ENCODE data around the gene FSHR.

FSHR gene

DNA sequence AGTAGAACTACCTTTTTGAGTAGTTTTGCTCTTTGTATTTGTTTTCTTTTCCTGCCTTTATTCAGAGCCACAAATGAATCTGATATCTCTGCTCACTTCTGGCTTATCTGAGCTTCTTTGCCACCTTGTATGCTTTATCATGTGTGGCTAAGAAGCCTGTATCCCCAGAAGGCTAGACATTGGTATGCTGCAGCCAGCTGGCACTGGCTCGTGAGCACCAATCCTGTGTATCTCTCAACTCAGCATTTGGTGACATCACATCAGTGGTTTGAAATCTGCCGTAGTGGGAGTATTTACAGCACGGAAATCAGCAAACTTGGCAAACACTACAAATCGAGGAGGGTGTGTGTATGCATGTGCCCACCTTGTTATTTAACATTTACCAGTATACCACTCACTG, 215.1 kb downstream of the FSHR start:
- peaks cover 3% of the 10 kb centered on the region for H3K9me3 Mint-ChIP-seq
- DNase-seq (ENCODE audit: low spot score in 2 of 2): no peak
- H3K4me1 Mint-ChIP-seq: no peaks in the 10 kb centered on the region
- no peak overlapping the region for H3K27ac Mint-ChIP-seq
- H3K36me3 Mint-ChIP-seq: no peaks in the 10 kb centered on the region
- no peak overlapping the region for H3K4me3 Mint-ChIP-seq
- no peak for ATAC-seq

- Mint-ChIP-seq H3K9me3 (peaks cover 3% of the 10 kb centered on the region), H3K4me1 (no peaks in the 10 kb centered on the region), H3K36me3 (no peaks in the 10 kb centered on the region), H3K4me3 (no peak overlapping the region), H3K27ac (no peak overlapping the region)
- no peak for ATAC-seq
- no peak for DNase-seq (ENCODE audit: low spot score in 2 of 2)
Measured at GRCh38 chr2:48938231-48938630, 216.1 kb downstream of the FSHR start.

- no peak overlapping the region for H3K4me3 Mint-ChIP-seq
- DNase-seq (ENCODE audit: low spot score in 2 of 2): no peak
- peaks cover 3% of the 10 kb centered on the region for H3K9me3 Mint-ChIP-seq
- H3K36me3 Mint-ChIP-seq: no peaks in the 10 kb centered on the region
- no peak overlapping the region for H3K27ac Mint-ChIP-seq
- no peaks in the 10 kb centered on the region for H3K4me1 Mint-ChIP-seq
- ATAC-seq: no peak
Measured at GRCh38 chr2:48934807-48935206, 219.5 kb downstream of the FSHR start.

- ATAC-seq (no peak), DNase-seq (ENCODE audit: low spot score in 2 of 2) (no peak)
- Mint-ChIP-seq H3K9me3 (peaks cover 3% of the 10 kb centered on the region), H3K4me3 (no peak overlapping the region), H3K36me3 (no peaks in the 10 kb centered on the region), H3K4me1 (no peaks in the 10 kb centered on the region), H3K27ac (no peak overlapping the region)
Measured at GRCh38 chr2:48933828-48934497, 220.4 kb downstream of the FSHR start.

DNA sequence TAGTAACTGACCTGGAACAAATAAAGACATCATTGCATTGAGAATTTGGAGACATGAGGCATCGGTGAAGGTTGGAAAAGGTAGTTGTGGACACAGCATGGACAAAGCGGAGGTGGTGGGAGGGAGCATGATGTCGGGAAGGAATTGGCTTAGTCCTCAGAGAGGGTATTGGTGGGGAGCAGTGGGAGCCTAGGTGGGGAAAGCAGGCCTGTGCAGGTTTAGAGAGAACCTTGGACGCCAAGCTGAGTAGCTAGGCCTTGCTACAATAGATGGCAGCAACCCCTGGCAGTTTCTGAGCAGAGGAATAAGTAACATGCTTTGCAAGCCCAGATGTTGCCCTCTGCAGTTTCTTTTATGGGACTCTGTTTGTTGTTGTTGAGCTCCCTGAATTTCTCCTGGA, 221.6 kb downstream of the FSHR start:
- no peak for ATAC-seq
- H3K27ac Mint-ChIP-seq: no peak overlapping the region
- no peaks in the 10 kb centered on the region for H3K36me3 Mint-ChIP-seq
- no peaks in the 10 kb centered on the region for H3K9me3 Mint-ChIP-seq
- H3K4me1 Mint-ChIP-seq: no peaks in the 10 kb centered on the region
- no peak for DNase-seq (ENCODE audit: low spot score in 2 of 2)
- no peak overlapping the region for H3K4me3 Mint-ChIP-seq

- H3K4me1 Mint-ChIP-seq: no peaks in the 10 kb centered on the region
- no peaks in the 10 kb centered on the region for H3K36me3 Mint-ChIP-seq
- H3K9me3 Mint-ChIP-seq: no peaks in the 10 kb centered on the region
- no peak overlapping the region for H3K27ac Mint-ChIP-seq
- DNase-seq (ENCODE audit: low spot score in 2 of 2) (no peak), ATAC-seq (no peak)
- no peak overlapping the region for H3K4me3 Mint-ChIP-seq
Measured at GRCh38 chr2:48929571-48930301, 224.6 kb downstream of the FSHR start.

DNA sequence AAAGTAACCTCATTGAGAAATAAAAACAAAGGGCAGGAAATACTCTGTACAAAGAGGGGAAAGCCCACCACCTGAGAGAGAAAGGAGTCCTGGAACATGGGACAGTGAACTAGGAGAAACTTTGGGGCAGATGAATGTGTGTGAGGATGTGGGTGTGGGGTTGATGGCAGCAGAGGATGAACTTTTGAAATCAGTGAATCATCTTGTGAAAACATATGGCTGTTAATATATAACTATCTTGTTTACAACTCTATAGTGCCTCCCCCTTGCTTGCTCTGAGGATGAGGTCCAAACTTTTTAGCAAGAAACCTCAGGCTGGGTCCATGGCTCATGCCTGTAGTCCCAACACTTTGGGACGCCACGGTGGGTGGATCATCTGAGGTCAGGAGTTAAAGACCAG, 227.0 kb downstream of the FSHR start:
- ATAC-seq: no peak
- no peak overlapping the region for H3K4me3 Mint-ChIP-seq
- DNase-seq (ENCODE audit: low spot score in 2 of 2): no peak
- no peaks in the 10 kb centered on the region for H3K36me3 Mint-ChIP-seq
- H3K9me3 Mint-ChIP-seq: no peaks in the 10 kb centered on the region
- H3K4me1 Mint-ChIP-seq: no peaks in the 10 kb centered on the region
- H3K27ac Mint-ChIP-seq: no peak overlapping the region

- ATAC-seq (no peak), DNase-seq (ENCODE audit: low spot score in 2 of 2) (no peak)
- no peak overlapping the region for H3K4me3 Mint-ChIP-seq
- H3K4me1 Mint-ChIP-seq: no peaks in the 10 kb centered on the region
- H3K36me3 Mint-ChIP-seq: no peaks in the 10 kb centered on the region
- peaks cover 9% of the 10 kb centered on the region for H3K9me3 Mint-ChIP-seq
- H3K27ac Mint-ChIP-seq: no peak overlapping the region
Measured at GRCh38 chr2:48915884-48916283, 238.4 kb downstream of the FSHR start.

- H3K9me3 Mint-ChIP-seq: peaks cover 7% of the 10 kb centered on the region
Measured at GRCh38 chr2:48915227-48915626, 239.1 kb downstream of the FSHR start.

GRCh38 chr2:48914477-48915089, 239.7 kb downstream of the FSHR start:
- Mint-ChIP-seq H3K9me3 (peaks cover 3% of the 10 kb centered on the region), H3K36me3 (no peaks in the 10 kb centered on the region), H3K4me3 (no peak overlapping the region), H3K4me1 (no peaks in the 10 kb centered on the region), H3K27ac (no peak overlapping the region)
- ATAC-seq: no peak
- DNase-seq (ENCODE audit: low spot score in 2 of 2): no peak

More at GRCh38 chr2:48915227-48915626, 239.1 kb downstream of the FSHR start:
- no peak for ATAC-seq
- no peak overlapping the region for H3K4me3 Mint-ChIP-seq
- DNase-seq (ENCODE audit: low spot score in 2 of 2): no peak
- H3K27ac Mint-ChIP-seq: no peak overlapping the region
- no peaks in the 10 kb centered on the region for H3K36me3 Mint-ChIP-seq
- H3K4me1 Mint-ChIP-seq: no peaks in the 10 kb centered on the region
